Heart right ventricle (tissue), 16 donors: ENCODE results near the gene TRAM2. TPM values are rescaled to one million over a fixed set of nuclear protein-coding genes. Genes with fewer than 3 reads are reported as not detected.

Experiments
- ATAC-seq, 8 donors: fragments of 200-7000 bp; cut with Tn5 transposase; one replicate each; pipeline ENCODE4 v1.9.1; 2020; ENCODE audit warnings: mild to moderate bottlenecking in 8 of 8, moderate library complexity in 8 of 8, moderate number of reproducible peaks in 1 of 8
- DNase-seq, 2 donors: peaks; one replicate each; pipeline ENCODE4 v3.0.0-alpha.2; 2020
- H3K27ac ChIP-seq, 10 donors: fragments of 200-600 bp; sonication (generic) in 2 of 10; one replicate each; pipeline versions ENCODE4 v1.5.0 to v1.8.0; 2020 to 2022; ENCODE audit warnings: mild to moderate bottlenecking in 3 of 10
- H3K27me3 ChIP-seq, 7 donors: fragments of 200-600 bp; one replicate each; pipeline ENCODE4 v1.8.0; 2021 to 2022; ENCODE audit warnings: mild to moderate bottlenecking in 2 of 7
- H3K36me3 ChIP-seq, 9 donors: fragments of 200-600 bp; sonication (generic) in 1 of 9; one replicate each; pipeline versions ENCODE4 v1.5.0 to v1.8.0; 2020 to 2022; ENCODE audit warnings: mild to moderate bottlenecking in 2 of 9
- H3K4me1 ChIP-seq, 9 donors: fragments of 200-600 bp; sonication (generic) in 1 of 9; one replicate each; pipeline versions ENCODE4 v1.5.0 to v1.8.0; 2020 to 2022; ENCODE audit warnings: mild to moderate bottlenecking in 4 of 9
- H3K4me3 ChIP-seq, 10 donors: fragments of 200-600 bp; sonication (generic) in 2 of 10; one replicate each; pipeline versions ENCODE4 v1.5.0 to v1.8.0; 2020 to 2022; ENCODE audit warnings: mild to moderate bottlenecking in 7 of 10, moderate library complexity in 2 of 10
- H3K9me3 ChIP-seq, 11 donors: fragments of 200-600 bp in 10 of 11; sonication (generic) in 2 of 11; one replicate each; pipeline versions ENCODE4 v1.5.0 to v1.8.0; 2013 to 2022; ENCODE audit warnings: mild to moderate bottlenecking in 2 of 11, control low read depth in 1 of 11, moderate library complexity in 1 of 11
- CTCF ChIP-seq, 9 donors: fragments of 200-600 bp; sonication (generic) in 2 of 9; IDR thresholded peaks; one replicate each; pipeline versions ENCODE4 v1.5.0 to v1.8.0; 2021 to 2022; ENCODE audit warnings: antibody characterized with exemption in 9 of 9, mild to moderate bottlenecking in 5 of 9, moderate library complexity in 1 of 9
- WGBS, 2 donors: extraction: QIAGEN DNeasy Blood & Tissue Kit; methylation state at CpG; one replicate each; pipeline ENCODE4 v1.1.7; 2013; ENCODE audit warnings: inconsistent platforms in 1 of 2; 5-methylcytosine and 5-hydroxymethylcytosine counted together
- intact Hi-C, 10 donors: fragments of 100-400 bp; cut with DNase I; formaldehyde crosslinking; loops; one replicate each; pipeline versions ENCODE4 v1.11.1 to v1.14.2; 2022
- polyA plus RNA-seq, 2 donors: library from polyadenylated mRNA; stranded (reverse); fragments of 200-250 nt; gene quantifications; one replicate each; pipeline ENCODE4 v1.2.3, GENCODE V29; 2013
- total RNA-seq, 10 donors: library from RNA; stranded (reverse); fragmentation: NEBNext Ultra II Directional in 3 of 10; extraction: Animal tissue kit (Norgen Biotek cat#: 25700) in 3 of 10; gene quantifications; one replicate each; pipeline versions ENCODE4 v1.2.1 to v1.2.4, GENCODE V29; 2021 to 2023
- donor health status: Arrhythmogenic right ventricular cardiomyopathy.
- donor health status: ischemic (EF 13 %, LVEDD 7.1; RV severe dilation, severe dysfunction).
- donor health status: healthy with polysubstance abuse.
- donor health status: DM: no; HTN: yes; CAD: no.
- donor health status: DM: no; HTN: no; CAD: no.
- donor health status: ischemic (EF 25% LVEDD 6.9; RV normal size, moderate dysfunction).
- donor health status: ischemic (EF 25% LVEDD 5.7; RV mildly dilated, moderate dysfunction).
- donor health status: healthy.
- donor health status: DM: yes; HTN: yes; CAD: no.
- donor health status: Ischemic cardiomyopathy.
- donor health status: ischemic (EF 35%, LVEDD 5.7; RV mildly dilated, moderate dysfunction).
- donor health status: nonischemic (EF 11% LVEDD 7.7; RV severe dilation, severe dysfunction).
- donor health status: DM: yes; HTN: yes; CAD: no.
- donor health status: PGD.
- donor health status: ischemic (EF 29% LVEDD 5.4; RV normal size, mild dysfunction).
- donor health status: nonischemic (EF 23%, LVEDD 6.1; RV moderate dilation, normal function).

Gene TRAM2
- total and polyA plus RNA-seq, 12 donors = 5.0 to 17.3 (median 10.6) TPM

- H3K4me1 ChIP-seq = peaks cover 15 to 100% (median 71%) of the 10 kb centered on the region in 9 donors
- H3K27me3 ChIP-seq = no peaks in the 10 kb centered on the region
- no peak for TF ChIP-seq CTCF (IDR thresholded peaks at IDR 0.05)
- 70 to 74% methylated on average over 3 of the region's 3 CpGs for WGBS, 2 donors
- no peak overlapping the region for H3K4me3 ChIP-seq
- DNase-seq = no peak
- no peaks in the 10 kb centered on the region for H3K36me3 ChIP-seq
- H3K27ac ChIP-seq = peak overlapping the region in 7 of 10 donors; percentile 57 to 82 (median 72)
- intact Hi-C loops = loop anchor here in 1 of 10 donors (5.0 kb wide), 1 partner anchor 790 kb away; no protein-coding TSS in a partner anchor
- H3K9me3 ChIP-seq = no peaks in the 10 kb centered on the region
- ATAC-seq = peak in 2 of 8 donors; percentile 55 to 80
These were observed 10.0 kb downstream of the TRAM2 start for GRCh38 chr6:52566853-52567279.

- intact Hi-C loops = loop anchor here in 1 of 10 donors (5.0 kb wide), 1 partner anchor 791 kb away; no protein-coding TSS in a partner anchor
- H3K36me3 ChIP-seq = no peaks in the 10 kb centered on the region
- no peaks in the 10 kb centered on the region for H3K9me3 ChIP-seq
- H3K27ac ChIP-seq = peak overlapping the region in 5 of 10 donors; percentile 57 to 82 (median 71)
- DNase-seq (no peak), ATAC-seq (no peak)
- H3K27me3 ChIP-seq = no peaks in the 10 kb centered on the region
- peaks cover 12 to 95% (median 69%) of the 10 kb centered on the region in 9 donors for H3K4me1 ChIP-seq
- no peak for TF ChIP-seq CTCF (IDR thresholded peaks at IDR 0.05)
- 80 to 83% methylated on average over 2 of the region's 2 CpGs for WGBS, 2 donors
- H3K4me3 ChIP-seq = no peak overlapping the region
These were observed 10.7 kb downstream of the TRAM2 start for GRCh38 chr6:52566201-52566600.

- no peak for DNase-seq
- H3K4me3 ChIP-seq = no peak overlapping the region
- H3K4me1 ChIP-seq = peaks cover 10 to 94% (median 65%) of the 10 kb centered on the region in 9 donors
- TF ChIP-seq CTCF (IDR thresholded peaks at IDR 0.05) = no peak
- H3K36me3 ChIP-seq = no peaks in the 10 kb centered on the region
- intact Hi-C loops = loop anchor here in 1 of 10 donors (5.0 kb wide), 1 partner anchor 792 kb away; no protein-coding TSS in a partner anchor
- no peaks in the 10 kb centered on the region for H3K9me3 ChIP-seq
- no peak overlapping the region for H3K27ac ChIP-seq
- no peaks in the 10 kb centered on the region for H3K27me3 ChIP-seq
- 96 to 97% methylated on average over 3 of the region's 3 CpGs for WGBS, 2 donors
- no peak for ATAC-seq
These were observed 12.0 kb downstream of the TRAM2 start for GRCh38 chr6:52564856-52565255.

- Histone ChIP-seq H3K27ac (no peak overlapping the region), H3K9me3 (no peaks in the 10 kb centered on the region), H3K36me3 (no peaks in the 10 kb centered on the region), H3K4me3 (no peak overlapping the region), H3K27me3 (no peaks in the 10 kb centered on the region), H3K4me1 (peaks cover 6 to 85% (median 53%) of the 10 kb centered on the region in 9 donors)
- intact Hi-C loops = no loop called here
- ATAC-seq (no peak), DNase-seq (no peak)
- no peak for TF ChIP-seq CTCF (IDR thresholded peaks at IDR 0.05)
- WGBS, 2 donors = 18 to 19% methylated on average over 3 of the region's 3 CpGs
These were observed 13.9 kb downstream of the TRAM2 start for GRCh38 chr6:52562911-52563310.
